ENCODE results near the gene ASRGL1. TPM values are rescaled to one million over a fixed set of nuclear protein-coding genes. Genes with fewer than 3 reads are reported as not detected.

The ASRGL1 gene
- total RNA-seq, 4 donors from 2014 or later, result 4.2 to 16.7 (median 12.5) TPM

DNA sequence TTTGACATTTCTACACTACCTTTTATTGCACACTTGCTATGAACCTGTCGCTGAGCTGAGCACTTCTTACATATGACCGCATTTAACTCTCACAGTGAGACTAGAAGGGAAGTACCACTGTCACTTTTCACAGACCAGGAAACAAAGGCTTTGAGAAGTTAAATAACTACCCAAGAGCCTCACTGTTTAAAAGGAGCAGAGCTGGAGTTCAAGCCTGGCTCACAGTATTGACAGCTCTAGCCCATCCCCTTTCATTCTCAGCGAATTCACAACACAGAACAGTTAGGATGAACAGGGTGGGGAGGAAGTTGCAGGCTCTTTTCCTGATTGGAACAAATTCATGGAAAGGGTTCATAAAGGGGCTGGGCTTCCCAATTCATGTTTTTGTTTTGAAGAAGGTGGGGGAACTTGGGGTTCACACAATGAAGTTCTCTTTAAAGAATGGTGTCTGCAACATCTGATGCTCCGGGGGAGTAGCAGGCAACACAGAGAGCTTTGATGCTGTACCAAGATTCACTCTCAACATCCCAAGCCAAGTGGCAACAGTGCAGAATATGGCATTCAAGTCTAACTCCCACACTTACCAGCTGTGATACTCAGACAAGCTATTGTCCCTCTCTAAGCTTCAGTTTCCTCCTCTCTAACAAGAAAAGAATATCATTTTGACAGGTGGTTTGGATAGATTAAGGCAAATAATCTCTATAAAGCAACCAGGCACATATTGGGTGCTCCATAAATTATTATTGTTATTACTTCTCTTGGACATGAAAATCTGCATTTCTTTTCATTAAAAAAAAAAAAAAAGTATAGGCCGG, 98.8 kb downstream of the ASRGL1 start:
- no peaks in the 10 kb centered on the region for H3K36me3 ChIP-seq
- peaks cover 0 to 78% (median 63%) of the 10 kb centered on the region in 4 donors for H3K4me1 ChIP-seq
- no peak for DNase-seq (ENCODE audit: low spot score in 2 of 2)
- H3K27ac ChIP-seq, result peak overlapping the region; percentile 75 to 96 (median 87)
- no peak overlapping the region for H3K4me3 ChIP-seq
- TF ChIP-seq EP300 (IDR thresholded peaks at IDR 0.05), result peak in 1 of 2 donors; percentile 85
- TF ChIP-seq, protein P1, sequence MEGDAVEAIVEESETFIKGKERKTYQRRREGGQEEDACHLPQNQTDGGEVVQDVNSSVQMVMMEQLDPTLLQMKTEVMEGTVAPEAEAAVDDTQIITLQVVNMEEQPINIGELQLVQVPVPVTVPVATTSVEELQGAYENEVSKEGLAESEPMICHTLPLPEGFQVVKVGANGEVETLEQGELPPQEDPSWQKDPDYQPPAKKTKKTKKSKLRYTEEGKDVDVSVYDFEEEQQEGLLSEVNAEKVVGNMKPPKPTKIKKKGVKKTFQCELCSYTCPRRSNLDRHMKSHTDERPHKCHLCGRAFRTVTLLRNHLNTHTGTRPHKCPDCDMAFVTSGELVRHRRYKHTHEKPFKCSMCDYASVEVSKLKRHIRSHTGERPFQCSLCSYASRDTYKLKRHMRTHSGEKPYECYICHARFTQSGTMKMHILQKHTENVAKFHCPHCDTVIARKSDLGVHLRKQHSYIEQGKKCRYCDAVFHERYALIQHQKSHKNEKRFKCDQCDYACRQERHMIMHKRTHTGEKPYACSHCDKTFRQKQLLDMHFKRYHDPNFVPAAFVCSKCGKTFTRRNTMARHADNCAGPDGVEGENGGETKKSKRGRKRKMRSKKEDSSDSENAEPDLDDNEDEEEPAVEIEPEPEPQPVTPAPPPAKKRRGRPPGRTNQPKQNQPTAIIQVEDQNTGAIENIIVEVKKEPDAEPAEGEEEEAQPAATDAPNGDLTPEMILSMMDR (IDR thresholded peaks at IDR 0.05), result no peak
- H3K9me3 ChIP-seq, result no peaks in the 10 kb centered on the region
- H3K27me3 ChIP-seq, result no peaks in the 10 kb centered on the region
- 34 to 38% methylated on average over 5 of the region's 5 CpGs for WGBS, 2 donors

DNA sequence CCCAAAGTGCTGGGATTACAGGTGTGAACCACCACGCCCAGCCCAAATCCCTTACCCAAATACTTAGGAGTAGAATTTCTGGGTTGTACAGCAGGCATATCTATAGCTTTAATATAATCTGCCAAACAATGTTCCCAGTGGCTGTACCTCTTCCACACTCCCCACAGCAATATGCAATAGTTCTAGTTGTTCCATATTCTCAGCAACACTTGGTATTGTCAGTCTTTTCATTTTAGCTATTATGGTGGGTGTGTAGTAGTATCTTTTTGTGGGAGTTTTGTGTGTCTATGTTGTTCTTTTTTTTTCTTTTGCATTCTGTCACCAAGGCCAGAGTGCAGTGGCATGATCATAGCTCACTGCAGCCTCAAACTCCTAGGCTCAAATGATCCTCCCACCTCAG, 100.4 kb downstream of the ASRGL1 start:
- no peaks in the 10 kb centered on the region for H3K9me3 ChIP-seq

DNA sequence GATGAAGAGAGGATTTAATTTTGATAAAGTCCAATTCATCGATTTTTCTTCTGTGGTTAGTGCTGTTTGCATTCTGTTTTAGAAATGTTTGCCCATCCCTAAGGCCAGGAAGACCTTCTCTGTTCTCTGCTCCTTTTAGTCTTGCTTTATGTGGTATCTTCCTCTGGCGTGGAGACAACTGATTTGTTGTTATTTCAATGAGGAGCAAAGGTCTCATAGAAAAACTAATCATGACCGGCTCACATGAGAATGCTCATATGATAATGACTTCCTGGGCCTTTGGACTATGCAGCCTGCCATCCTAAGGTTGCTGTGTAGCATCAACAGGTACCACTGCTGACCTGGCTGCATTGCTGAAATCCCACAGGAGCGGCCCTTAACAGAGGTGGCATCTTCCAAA, 101.4 kb downstream of the ASRGL1 start:
- 60 to 75% methylated on average over 4 of the region's 4 CpGs for WGBS, 2 donors
- Histone ChIP-seq H3K36me3 (no peaks in the 10 kb centered on the region), H3K4me3 (no peak overlapping the region), H3K9me3 (no peaks in the 10 kb centered on the region), H3K27ac (peak overlapping the region in 2 of 4 donors; percentile 7 to 18), H3K27me3 (no peaks in the 10 kb centered on the region), H3K4me1 (peaks cover 0 to 66% (median 51%) of the 10 kb centered on the region in 4 donors)
- TF ChIP-seq POLR2A (IDR thresholded peaks at IDR 0.05) (no peak), EP300 (IDR thresholded peaks at IDR 0.05) (no peak)
- TF ChIP-seq, protein P1 (IDR thresholded peaks at IDR 0.05), result no peak
- DNase-seq (ENCODE audit: low spot score in 2 of 2), result no peak

More for the DNA sequence above, 100.4 kb downstream of the ASRGL1 start:
- Histone ChIP-seq H3K27me3 (no peaks in the 10 kb centered on the region), H3K27ac (peak overlapping the region in 2 of 4 donors; percentile 39 to 96), H3K36me3 (no peaks in the 10 kb centered on the region), H3K4me1 (peaks cover 0 to 72% (median 57%) of the 10 kb centered on the region in 4 donors), H3K4me3 (no peak overlapping the region)
- whole genome bisulfite sequencing, 2 donors, result 29 to 93% methylated on average over 1 of the region's 1 CpG
- no peak for DNase-seq (ENCODE audit: low spot score in 2 of 2)
- TF ChIP-seq POLR2A (IDR thresholded peaks at IDR 0.05), result no peak
- TF ChIP-seq, protein P1 (IDR thresholded peaks at IDR 0.05), result no peak
- TF ChIP-seq EP300 (IDR thresholded peaks at IDR 0.05), result no peak

DNA sequence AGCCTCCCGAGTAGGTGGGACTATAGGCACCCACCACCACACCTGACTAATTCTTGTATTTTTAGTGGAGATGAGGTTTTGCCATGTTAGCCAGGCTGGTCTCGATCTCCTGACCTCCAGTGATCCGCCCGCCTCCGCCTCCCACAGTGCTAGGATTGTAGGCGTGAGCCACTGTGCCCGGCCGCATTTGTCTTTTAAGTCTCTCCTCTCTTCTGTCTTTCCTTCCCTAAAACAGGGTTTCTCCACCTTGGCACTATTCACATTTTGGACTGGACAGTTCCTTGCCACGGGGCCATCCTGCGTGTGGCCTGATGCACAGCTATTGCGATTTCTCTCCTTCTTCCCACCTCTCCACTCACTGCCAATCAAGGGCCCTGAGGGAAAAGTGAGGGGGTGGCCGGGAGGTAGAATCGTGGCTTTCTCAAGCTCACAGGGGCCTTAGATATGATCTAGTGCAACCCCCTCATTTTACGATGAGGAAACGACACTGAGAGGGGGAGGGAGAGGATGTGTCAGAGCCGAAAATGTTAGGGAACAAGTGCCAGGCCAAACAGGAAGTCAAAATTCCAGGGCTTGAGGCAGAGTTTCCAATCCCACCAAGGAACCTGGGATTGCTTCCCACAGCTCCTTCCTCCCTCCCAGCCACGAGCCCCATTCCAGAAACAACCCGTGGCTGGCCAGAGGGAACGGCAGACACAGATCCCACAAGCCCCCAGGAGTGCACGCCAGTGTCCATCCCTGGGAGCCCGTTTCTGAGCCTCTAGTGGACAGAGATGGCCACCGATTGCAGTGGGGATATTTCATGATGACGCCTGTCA, 102.7 kb downstream of the ASRGL1 start:
- DNase-seq (ENCODE audit: low spot score in 2 of 2), result peak in 1 of 2 donors; percentile 67
- Histone ChIP-seq H3K4me3 (no peak overlapping the region), H3K36me3 (no peaks in the 10 kb centered on the region), H3K4me1 (peaks cover 0 to 66% (median 50%) of the 10 kb centered on the region in 4 donors), H3K27ac (peak overlapping the region; percentile 47 to 88 (median 83)), H3K27me3 (no peaks in the 10 kb centered on the region), H3K9me3 (no peaks in the 10 kb centered on the region)
- WGBS, 2 donors, result 32 to 34% methylated on average over 23 of the region's 23 CpGs
- TF ChIP-seq POLR2A (IDR thresholded peaks at IDR 0.05) (no peak), EP300 (IDR thresholded peaks at IDR 0.05) (peak in 1 of 2 donors; percentile 69)

Other genes with a start within 250 kb of the ASRGL1 start
- gene INCENP, start 213.4 kb upstream of the ASRGL1 start, total RNA-seq, result 10 to 100 TPM in 2 of 4 donors, 1 to 10 TPM in 2; 7.7 to 28.8 (median 13.0) TPM
- not detected for gene SCGB1D1, start 147.2 kb upstream of the ASRGL1 start, total RNA-seq
- gene SCGB2A1, start 128.8 kb upstream of the ASRGL1 start, total RNA-seq, result not detected
- gene SCGB1D2, start 95.2 kb upstream of the ASRGL1 start, total RNA-seq, result not detected
- gene SCGB2A2, start 67.3 kb upstream of the ASRGL1 start, total RNA-seq, result not detected
- not detected for gene SCGB1D4, start 38.4 kb upstream of the ASRGL1 start, total RNA-seq
- not detected for gene SCGB1A1, start 81.6 kb downstream of the ASRGL1 start, total RNA-seq
- 1,000 to 10,000 TPM; 1,417 to 3,061 (median 2,562) TPM for gene AHNAK, start 209.4 kb downstream of the ASRGL1 start, total RNA-seq
- 1,000 to 10,000 TPM; 1,003 to 1,250 (median 1,110) TPM for gene EEF1G, start 236.4 kb downstream of the ASRGL1 start, total RNA-seq

Data from tibial nerve (tissue), 4 donors.